Measurements from ENCODE around the gene HCK. TPM values are rescaled to one million over a fixed set of nuclear protein-coding genes. Genes with fewer than 3 reads are reported as not detected.

The HCK gene
- total and polyA plus RNA-seq, 2 experiments from 2014 or later = not detected

DNA sequence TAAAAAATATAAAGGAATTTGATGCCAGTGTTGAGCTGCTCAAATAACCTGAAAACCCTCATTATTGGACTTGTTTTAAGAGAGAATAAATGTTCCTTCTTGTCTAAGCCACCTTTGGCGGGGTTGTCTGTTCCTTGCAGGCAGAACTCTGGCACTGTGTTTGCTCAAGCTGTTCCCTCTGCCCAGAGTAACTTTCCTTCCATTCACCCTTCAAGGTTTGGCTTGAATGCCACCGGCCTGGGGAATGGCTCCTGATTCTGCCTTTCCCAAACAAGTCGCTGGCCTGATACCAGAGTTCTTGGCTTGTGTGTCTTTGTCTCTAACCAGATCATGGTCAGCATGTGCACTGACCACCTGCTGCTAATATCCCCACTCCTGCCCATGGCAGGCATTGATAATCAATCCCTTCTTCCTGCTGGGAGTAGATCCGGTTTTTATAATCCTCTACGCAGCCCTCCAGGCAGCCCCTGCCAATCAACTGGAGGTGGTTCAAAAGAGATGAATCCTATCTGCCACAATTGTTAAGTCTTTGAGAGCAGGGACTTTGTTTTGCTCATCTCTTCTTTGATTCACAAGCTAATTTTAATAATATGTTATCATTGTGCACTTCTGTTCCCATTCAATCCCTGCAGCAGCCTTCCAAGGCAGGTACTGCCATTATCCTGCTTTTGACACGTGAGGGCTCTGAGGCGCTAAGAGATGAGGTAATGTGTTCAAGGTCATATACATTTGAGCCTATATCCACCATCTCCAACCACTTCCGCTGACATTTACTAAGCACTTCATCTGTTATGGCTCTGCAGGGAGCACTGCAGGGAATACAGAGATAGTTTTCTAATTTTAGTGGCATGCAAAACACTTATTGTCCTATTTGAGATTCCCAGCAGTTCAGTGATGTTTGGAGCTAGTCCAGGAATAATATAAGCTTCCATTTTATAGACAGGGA, 44.9 kb upstream of the HCK start:
- Histone ChIP-seq H3K79me2 (ENCODE audit: insufficient read depth) (no peaks in the 10 kb centered on the region), H3K27me3 (replicated peaks; ENCODE audit: insufficient read depth) (peaks cover 52% of the 10 kb centered on the region; the same call in 1 of the 2 replicates), H3K4me1 (ENCODE audit: insufficient read depth) (no peaks in the 10 kb centered on the region), H3K9me3 (ENCODE audit: low read depth) (no peaks in the 10 kb centered on the region), H3K4me3 (no peak overlapping the region), H3K9me2 (ENCODE audit: insufficient read depth) (no peaks in the 10 kb centered on the region), H3K9ac (no peak overlapping the region), H2AFZ (no peak overlapping the region), H3K4me2 (ENCODE audit: unreplicated experiment) (no peak overlapping the region), H3K27ac (no peak overlapping the region), H3F3A (ENCODE audit: insufficient read depth) (no peaks in the 10 kb centered on the region), H3K36me3 (ENCODE audit: low read depth) (no peaks in the 10 kb centered on the region), H4K20me1 (ENCODE audit: insufficient read depth) (no peaks in the 10 kb centered on the region)
- TF ChIP-seq EZH2 (IDR thresholded peaks at IDR 0.05; ENCODE audit: insufficient read depth, poor library complexity, severe bottlenecking) = no peak
- no peak for TF ChIP-seq EZH2phosphoT487 (IDR thresholded peaks at IDR 0.05; ENCODE audit: insufficient read depth, low read depth)
- 22 to 24% methylated on average over 8 of the region's 8 CpGs for WGBS, 2 experiments (ENCODE audit: low coverage in 1 of 2, low lambda C conversion rate in 2 of 2, missing lambda C conversion rate in 2 of 2)
- in situ Hi-C loops (cut with MboI) = no loop called here
- DNase-seq = no peak

DNA sequence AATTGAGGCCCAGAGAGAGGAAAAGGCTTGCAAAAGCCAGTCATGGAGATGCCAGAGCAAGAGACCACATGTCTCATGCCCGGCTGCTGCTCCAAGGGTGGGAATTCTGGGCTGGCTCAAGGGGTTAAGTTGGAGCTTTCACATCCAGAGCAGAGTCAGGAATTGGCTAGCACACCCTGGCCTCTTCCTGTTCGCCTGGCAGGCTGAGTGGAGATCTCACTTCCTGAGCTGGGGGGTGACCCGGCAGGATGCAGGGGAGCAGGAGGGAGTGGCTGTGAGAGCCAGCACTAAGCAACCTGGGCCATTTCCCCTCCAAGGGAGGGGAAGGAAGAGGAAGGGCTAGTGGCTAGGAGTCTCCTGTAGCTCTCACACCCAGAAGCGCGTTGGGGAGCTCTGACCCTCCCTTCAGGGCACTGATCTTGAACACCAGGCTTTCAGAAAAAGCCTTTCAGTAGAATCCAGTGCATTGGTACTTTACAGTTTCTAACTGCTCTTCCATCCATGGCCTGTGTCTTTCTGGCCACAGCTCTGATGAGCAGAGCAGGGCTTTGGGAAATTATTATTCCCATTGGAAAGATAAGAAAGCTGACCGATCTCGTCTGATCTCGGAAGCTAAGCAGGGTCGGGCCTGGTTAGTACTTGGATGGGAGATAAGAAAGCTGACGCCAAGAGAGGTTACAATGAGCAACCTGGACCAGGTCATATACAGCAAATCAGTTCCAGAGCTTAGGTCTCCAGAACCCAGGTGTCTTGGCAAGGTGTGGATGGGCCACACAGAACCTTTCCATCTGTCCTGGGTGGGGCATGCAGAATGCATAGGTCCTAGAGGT, 44.0 kb upstream of the HCK start:
- Histone ChIP-seq H3K9me2 (ENCODE audit: insufficient read depth) (no peaks in the 10 kb centered on the region), H3K4me3 (no peak overlapping the region), H3K9me3 (ENCODE audit: low read depth) (no peaks in the 10 kb centered on the region), H3F3A (ENCODE audit: insufficient read depth) (no peaks in the 10 kb centered on the region), H3K4me1 (ENCODE audit: insufficient read depth) (no peaks in the 10 kb centered on the region), H3K4me2 (ENCODE audit: unreplicated experiment) (no peak overlapping the region), H4K20me1 (ENCODE audit: insufficient read depth) (no peaks in the 10 kb centered on the region), H3K9ac (no peak overlapping the region), H3K79me2 (ENCODE audit: insufficient read depth) (no peaks in the 10 kb centered on the region), H3K36me3 (ENCODE audit: low read depth) (no peaks in the 10 kb centered on the region), H2AFZ (no peak overlapping the region), H3K27ac (no peak overlapping the region), H3K27me3 (replicated peaks; ENCODE audit: insufficient read depth) (peaks cover 47% of the 10 kb centered on the region; the same call in 1 of the 2 replicates)
- in situ Hi-C loops (cut with MboI) = no loop called here
- no peak for DNase-seq
- WGBS, 2 experiments (ENCODE audit: low coverage in 1 of 2, low lambda C conversion rate in 2 of 2, missing lambda C conversion rate in 2 of 2) = 36 to 44% methylated on average over 10 of the region's 10 CpGs
- TF ChIP-seq EZH2 (IDR thresholded peaks at IDR 0.05; ENCODE audit: insufficient read depth, poor library complexity, severe bottlenecking) = no peak
- TF ChIP-seq EZH2phosphoT487 (IDR thresholded peaks at IDR 0.05; ENCODE audit: insufficient read depth, low read depth) = no peak

GRCh38 chr20:32009564-32009963, 42.5 kb upstream of the HCK start:
- no peaks in the 10 kb centered on the region for H3F3A ChIP-seq (ENCODE audit: insufficient read depth)
- H3K9me3 ChIP-seq (ENCODE audit: low read depth) = no peaks in the 10 kb centered on the region
- H4K20me1 ChIP-seq (ENCODE audit: insufficient read depth) = no peaks in the 10 kb centered on the region
- no peak for TF ChIP-seq EZH2phosphoT487 (IDR thresholded peaks at IDR 0.05; ENCODE audit: insufficient read depth, low read depth)
- no peak for TF ChIP-seq EZH2 (IDR thresholded peaks at IDR 0.05; ENCODE audit: insufficient read depth, poor library complexity, severe bottlenecking)
- H3K27ac ChIP-seq = no peak overlapping the region
- H3K4me1 ChIP-seq (ENCODE audit: insufficient read depth) = no peaks in the 10 kb centered on the region
- H3K36me3 ChIP-seq (ENCODE audit: low read depth) = no peaks in the 10 kb centered on the region
- no peak overlapping the region for H3K9ac ChIP-seq
- in situ Hi-C loops (cut with MboI) = no loop called here
- no peaks in the 10 kb centered on the region for H3K9me2 ChIP-seq (ENCODE audit: insufficient read depth)
- no peak overlapping the region for H3K4me3 ChIP-seq
- peaks cover 44% of the 10 kb centered on the region; the same call in 1 of the 2 replicates for H3K27me3 ChIP-seq (replicated peaks; ENCODE audit: insufficient read depth)
- 39 to 44% methylated on average over 7 of the region's 7 CpGs for WGBS, 2 experiments (ENCODE audit: low coverage in 1 of 2, low lambda C conversion rate in 2 of 2, missing lambda C conversion rate in 2 of 2)
- no peak overlapping the region for H3K4me2 ChIP-seq (ENCODE audit: unreplicated experiment)
- DNase-seq = no peak
- no peaks in the 10 kb centered on the region for H3K79me2 ChIP-seq (ENCODE audit: insufficient read depth)
- no peak overlapping the region for H2AFZ ChIP-seq

DNA sequence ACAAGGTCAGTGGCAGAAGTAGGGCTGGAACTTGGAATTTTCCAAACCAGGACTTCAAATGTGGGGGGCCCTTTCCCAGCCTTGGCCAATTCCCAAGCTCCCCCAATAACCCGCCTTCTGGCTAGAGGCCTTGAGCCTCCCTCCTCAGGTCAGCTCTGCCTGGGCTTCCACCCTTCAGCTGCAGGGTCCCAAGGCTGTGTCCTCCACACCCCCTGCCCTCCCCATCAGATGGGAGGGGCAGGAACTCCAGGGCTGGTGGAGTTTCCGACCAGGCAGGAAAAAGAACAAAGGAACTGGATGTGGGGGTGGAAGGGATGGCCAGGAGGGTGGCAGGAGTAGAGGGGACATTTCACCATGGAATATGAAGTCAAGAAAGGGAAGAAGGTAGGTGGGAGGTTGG, 41.9 kb upstream of the HCK start, which contains the start of gene CCM2L:
CCM2L (plus strand) TSS at position 338 of the 400 bp plus-strand sequence; CDS start at position 355, 17 bp downstream.
- Histone ChIP-seq H3K79me2 (ENCODE audit: insufficient read depth) (no peaks in the 10 kb centered on the region), H3K4me2 (ENCODE audit: unreplicated experiment) (no peak within 1 kb of the TSS), H4K20me1 (ENCODE audit: insufficient read depth) (no peaks in the 10 kb centered on the region), H3K4me3 (no peak within 1 kb of the TSS), H3K4me1 (ENCODE audit: insufficient read depth) (no peaks in the 10 kb centered on the region), H3K9me2 (ENCODE audit: insufficient read depth) (no peaks in the 10 kb centered on the region), H3K9me3 (ENCODE audit: low read depth) (no peaks in the 10 kb centered on the region), H3F3A (ENCODE audit: insufficient read depth) (no peaks in the 10 kb centered on the region), H3K27me3 (replicated peaks; ENCODE audit: insufficient read depth) (peaks cover 43% of the 10 kb centered on the region; the same call in 1 of the 2 replicates), H2AFZ (no peak within 1 kb of the TSS), H3K36me3 (ENCODE audit: low read depth) (no peaks in the 10 kb centered on the region), H3K9ac (no peak within 1 kb of the TSS), H3K27ac (no peak within 1 kb of the TSS)
- WGBS, 2 experiments (ENCODE audit: low coverage in 1 of 2, low lambda C conversion rate in 2 of 2, missing lambda C conversion rate in 2 of 2) = 36 to 42% methylated on average over 2 of the region's 2 CpGs
- in situ Hi-C loops (cut with MboI) = no loop called here
- no peak for DNase-seq
- no peak for TF ChIP-seq EZH2phosphoT487 (IDR thresholded peaks at IDR 0.05; ENCODE audit: insufficient read depth, low read depth)
- no peak for TF ChIP-seq EZH2 (IDR thresholded peaks at IDR 0.05; ENCODE audit: insufficient read depth, poor library complexity, severe bottlenecking)

Data from GM23248 (cell line).